T-helper 2 cell treated with Interferon-gamma antibody and Interleukin-4, amounts not matched to agents 5 μg/mL and 100 μg/mL, for 36 hours (primary cell): Measurements from ENCODE around the gene SLC9C1.
"Not testable (repeated sequence)": the region's sequence is repeated elsewhere in the genome, so short reads cannot be mapped to it uniquely, and the experiment has no call there.

Experiments
- DNase-seq: peaks from one replicate; pipeline ENCODE4 v3.0.0; 2021; ENCODE audit warnings: low spot score
- H3K27ac Mint-ChIP-seq: one replicate; pipeline ENCODE4 v1.8.0; 2021; ENCODE audit warnings: mild to moderate bottlenecking, mixed read lengths
- H3K27me3 Mint-ChIP-seq: one replicate; pipeline ENCODE4 v1.8.0; 2021; ENCODE audit warnings: low read depth, mixed read lengths
- H3K36me3 Mint-ChIP-seq: one replicate; pipeline ENCODE4 v1.8.0; 2021; ENCODE audit warnings: low read depth, mixed read lengths
- H3K4me1 Mint-ChIP-seq: one replicate; pipeline ENCODE4 v1.8.0; 2021; ENCODE audit warnings: low read depth, mixed read lengths
- H3K4me3 Mint-ChIP-seq: one replicate; pipeline ENCODE4 v1.8.0; 2022; ENCODE audit warnings: mild to moderate bottlenecking, moderate library complexity, mixed read lengths
- H3K9me3 Mint-ChIP-seq: one replicate; pipeline ENCODE4 v1.8.0; 2021; ENCODE audit warnings: mixed read lengths

The SLC9C1 gene

DNA sequence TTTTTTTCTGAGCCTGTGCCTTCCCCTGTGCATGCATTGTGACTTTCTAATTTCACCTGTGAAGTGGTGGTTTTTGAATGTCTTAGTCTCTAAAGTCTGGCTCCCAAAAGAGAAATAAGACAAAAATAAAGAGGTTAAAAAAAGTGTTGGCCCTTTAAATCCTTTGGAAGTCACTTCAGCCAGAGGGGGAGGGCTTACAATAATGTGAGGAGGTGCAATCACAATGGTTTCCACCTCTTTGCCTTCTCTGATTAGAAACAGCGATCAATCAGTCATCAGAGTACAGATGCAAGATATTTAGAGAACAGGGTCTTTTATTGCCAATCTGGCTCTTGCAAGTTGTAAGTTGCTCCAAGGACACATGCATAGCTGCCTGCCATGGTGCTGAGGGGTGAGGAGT, 96.9 kb downstream of the SLC9C1 start:
- no peak for DNase-seq
- Mint-ChIP-seq H3K9me3 (peaks cover 16% of the 10 kb centered on the region), H3K27me3 (peaks cover 2% of the 10 kb centered on the region), H3K36me3 (no peaks in the 10 kb centered on the region), H3K4me1 (no peaks in the 10 kb centered on the region), H3K4me3 (no peak overlapping the region), H3K27ac (no peak overlapping the region)

DNA sequence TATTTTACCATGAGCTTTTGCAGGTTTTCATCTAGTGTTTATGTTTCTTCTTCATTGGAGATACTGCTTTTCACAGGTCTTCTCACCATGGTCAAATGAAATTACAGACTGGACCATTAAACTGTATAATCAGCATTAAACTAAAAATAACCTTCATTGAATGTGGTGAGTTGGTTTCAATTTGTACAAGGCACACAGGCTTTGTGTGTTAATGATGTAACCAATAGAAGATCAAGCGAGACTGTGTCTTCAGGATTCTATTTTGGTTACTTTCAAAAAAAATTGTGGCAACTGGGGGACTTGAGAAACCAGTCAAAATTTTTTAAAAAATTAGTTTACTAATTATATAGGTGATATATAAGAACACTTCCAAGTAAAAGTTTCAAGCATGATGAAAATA, 106.7 kb downstream of the SLC9C1 start:
- Mint-ChIP-seq H3K4me1 (peaks cover 2% of the 10 kb centered on the region), H3K27me3 (peaks cover 9% of the 10 kb centered on the region), H3K36me3 (no peaks in the 10 kb centered on the region), H3K27ac (no peak overlapping the region), H3K4me3 (no peak overlapping the region), H3K9me3 (peaks cover 22% of the 10 kb centered on the region)
- no peak for DNase-seq

DNA sequence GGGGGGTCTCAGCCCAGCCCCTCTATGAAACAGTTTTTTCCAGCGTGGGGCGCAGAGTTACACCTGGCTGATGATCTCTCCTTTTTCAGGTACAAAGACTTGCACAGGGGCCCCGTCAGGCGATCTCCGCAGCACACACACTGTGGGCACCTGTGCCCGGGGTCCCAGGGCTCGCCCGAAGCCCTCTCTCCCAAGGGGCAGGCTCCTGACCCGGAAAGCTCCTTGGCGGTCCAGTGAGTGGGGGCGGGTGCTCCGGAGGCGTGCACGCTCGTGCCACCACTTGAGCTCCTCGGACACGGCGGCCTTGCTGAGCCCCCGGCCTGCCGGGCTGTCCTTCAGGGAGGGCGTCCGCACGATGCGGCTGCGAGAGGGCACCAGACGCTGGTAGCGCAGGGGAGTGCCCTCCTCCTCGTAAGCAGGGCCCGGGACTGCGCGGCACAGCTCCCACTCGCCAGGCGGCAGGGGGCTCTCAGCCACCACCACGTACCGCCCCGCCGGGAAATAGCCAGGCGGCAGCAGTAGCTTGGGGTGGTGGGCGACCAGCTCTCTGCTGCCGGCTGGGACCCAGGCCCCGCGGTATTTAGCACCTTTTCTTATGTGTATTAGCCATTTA, 108.5 kb downstream of the SLC9C1 start:
- Mint-ChIP-seq H3K9me3 (peaks cover 11% of the 10 kb centered on the region), H3K27me3 (peaks cover 12% of the 10 kb centered on the region)
- H3K36me3 Mint-ChIP-seq, H3K4me1 Mint-ChIP-seq, DNase-seq, H3K4me3 Mint-ChIP-seq, H3K27ac Mint-ChIP-seq: not testable (repeated sequence)

DNA sequence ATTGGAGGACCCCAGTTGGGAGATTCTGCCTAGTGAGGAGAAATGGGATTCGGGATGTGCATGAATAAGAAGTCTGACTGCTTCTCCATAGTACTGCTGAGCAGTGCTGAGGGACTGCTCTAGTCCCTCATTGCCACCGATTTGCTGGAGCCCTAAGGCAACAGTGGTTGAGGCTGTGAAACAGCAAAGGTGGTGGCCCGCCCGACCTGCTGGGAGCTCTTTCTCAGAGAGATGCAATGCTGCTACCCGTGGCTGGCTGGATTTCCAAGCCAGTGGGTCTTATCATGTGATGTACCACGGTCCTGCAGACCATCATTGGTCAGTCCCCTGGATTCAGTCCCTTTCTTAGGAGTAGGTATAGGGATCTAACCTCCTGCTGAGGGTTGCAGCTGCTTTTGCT, 118.4 kb downstream of the SLC9C1 start:
- H3K27me3 Mint-ChIP-seq = peaks cover 2% of the 10 kb centered on the region
- DNase-seq = no peak
- no peaks in the 10 kb centered on the region for H3K4me1 Mint-ChIP-seq
- no peak overlapping the region for H3K27ac Mint-ChIP-seq
- no peak overlapping the region for H3K4me3 Mint-ChIP-seq
- no peaks in the 10 kb centered on the region for H3K36me3 Mint-ChIP-seq
- H3K9me3 Mint-ChIP-seq = no peaks in the 10 kb centered on the region

GRCh38 chr3:112175037-112175436, 119.0 kb downstream of the SLC9C1 start:
- Mint-ChIP-seq H3K9me3 (no peaks in the 10 kb centered on the region), H3K27me3 (peaks cover 2% of the 10 kb centered on the region), H3K27ac (no peak overlapping the region), H3K36me3 (no peaks in the 10 kb centered on the region), H3K4me3 (no peak overlapping the region), H3K4me1 (no peaks in the 10 kb centered on the region)
- no peak for DNase-seq

GRCh38 chr3:112171144-112171543, 122.9 kb downstream of the SLC9C1 start:
- H3K4me1 Mint-ChIP-seq = no peaks in the 10 kb centered on the region
- H3K36me3 Mint-ChIP-seq = no peaks in the 10 kb centered on the region
- H3K4me3 Mint-ChIP-seq = no peak overlapping the region
- DNase-seq = no peak
- H3K9me3 Mint-ChIP-seq = peaks cover 2% of the 10 kb centered on the region
- H3K27ac Mint-ChIP-seq = no peak overlapping the region
- H3K27me3 Mint-ChIP-seq = peaks cover 8% of the 10 kb centered on the region

GRCh38 chr3:112170046-112170445, 124.0 kb downstream of the SLC9C1 start:
- peaks cover 3% of the 10 kb centered on the region for H3K9me3 Mint-ChIP-seq
- no peak overlapping the region for H3K4me3 Mint-ChIP-seq
- H3K27me3 Mint-ChIP-seq = peaks cover 8% of the 10 kb centered on the region
- no peaks in the 10 kb centered on the region for H3K4me1 Mint-ChIP-seq
- no peak overlapping the region for H3K27ac Mint-ChIP-seq
- no peak for DNase-seq
- no peaks in the 10 kb centered on the region for H3K36me3 Mint-ChIP-seq

DNA sequence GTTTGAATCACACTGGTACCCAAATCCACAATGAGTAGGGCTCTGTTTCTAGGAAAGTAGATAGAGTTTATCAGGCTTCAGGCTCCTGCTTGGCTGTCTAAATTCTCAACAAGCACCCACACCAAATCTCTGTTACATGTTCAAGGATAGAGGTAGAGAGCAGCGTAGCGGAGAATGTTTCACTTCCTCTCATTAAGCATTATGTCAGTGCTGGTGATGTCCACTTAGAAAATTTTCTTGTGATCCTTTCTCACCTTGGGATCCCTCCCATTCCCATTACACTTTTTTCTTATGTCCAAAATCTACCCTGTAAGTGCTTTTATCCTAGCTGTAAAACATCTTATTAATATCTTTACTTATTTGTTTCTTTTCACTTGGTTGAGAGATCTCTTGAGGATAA, 126.3 kb downstream of the SLC9C1 start:
- H3K4me3 Mint-ChIP-seq = no peak overlapping the region
- H3K9me3 Mint-ChIP-seq = peaks cover 3% of the 10 kb centered on the region
- no peaks in the 10 kb centered on the region for H3K36me3 Mint-ChIP-seq
- DNase-seq = no peak
- H3K27ac Mint-ChIP-seq = no peak overlapping the region
- H3K4me1 Mint-ChIP-seq = no peaks in the 10 kb centered on the region
- peaks cover 8% of the 10 kb centered on the region for H3K27me3 Mint-ChIP-seq

DNA sequence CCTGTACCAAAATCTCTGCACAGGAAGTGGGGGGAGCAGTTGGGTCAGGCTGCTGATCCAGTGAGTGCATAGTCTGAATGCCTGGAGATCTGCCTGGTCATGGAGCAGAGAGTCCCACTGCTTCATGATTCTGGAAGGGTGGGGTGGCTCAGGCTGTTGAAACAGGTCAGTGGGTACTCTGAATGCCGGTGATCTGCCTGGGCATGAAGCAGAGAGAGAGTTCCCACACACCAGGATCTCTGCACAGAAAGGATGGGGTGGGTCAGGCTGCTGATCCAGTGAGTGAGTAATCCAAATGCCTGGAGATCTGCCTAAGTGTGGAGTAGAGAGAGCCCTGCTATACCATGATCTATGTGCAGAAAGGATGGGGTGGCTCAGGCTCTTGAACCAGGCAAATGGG, 144.9 kb downstream of the SLC9C1 start:
- H3K4me3 Mint-ChIP-seq = no peak overlapping the region
- H3K4me1 Mint-ChIP-seq = no peaks in the 10 kb centered on the region
- H3K27ac Mint-ChIP-seq = no peak overlapping the region
- peaks cover 9% of the 10 kb centered on the region for H3K36me3 Mint-ChIP-seq
- peaks cover 41% of the 10 kb centered on the region for H3K9me3 Mint-ChIP-seq
- peaks cover 4% of the 10 kb centered on the region for H3K27me3 Mint-ChIP-seq
- DNase-seq = no peak

DNA sequence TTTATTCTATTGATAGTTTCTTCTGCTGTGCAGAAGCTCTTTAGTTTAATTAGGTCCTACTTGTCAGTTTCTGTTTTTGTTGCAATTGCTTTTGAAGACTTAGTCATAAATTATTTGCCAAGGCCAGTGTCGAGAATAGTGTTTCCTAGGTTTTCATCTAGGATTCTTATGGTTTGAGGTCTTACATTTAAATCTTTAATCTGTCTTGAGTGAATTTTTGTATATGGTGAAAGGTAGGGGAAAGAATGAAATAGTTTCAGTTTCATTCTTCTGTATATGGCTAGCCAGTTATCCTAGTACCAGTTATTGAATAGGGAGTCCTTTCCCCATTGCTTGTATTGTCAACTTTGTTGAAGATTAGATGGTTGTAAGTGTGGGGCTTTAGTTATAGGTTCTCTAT, 150.3 kb downstream of the SLC9C1 start:
- peak overlapping the region; percentile 18 for H3K4me3 Mint-ChIP-seq
- DNase-seq = no peak
- peaks cover 7% of the 10 kb centered on the region for H3K27me3 Mint-ChIP-seq
- peaks cover 45% of the 10 kb centered on the region for H3K9me3 Mint-ChIP-seq
- H3K27ac Mint-ChIP-seq = peak overlapping the region; percentile 13
- peaks cover 9% of the 10 kb centered on the region for H3K4me1 Mint-ChIP-seq
- H3K36me3 Mint-ChIP-seq = peaks cover 9% of the 10 kb centered on the region

- Mint-ChIP-seq H3K9me3 (peaks cover 45% of the 10 kb centered on the region), H3K4me1 (peaks cover 9% of the 10 kb centered on the region), H3K4me3 (peak overlapping the region; percentile 18), H3K36me3 (peaks cover 9% of the 10 kb centered on the region), H3K27me3 (peaks cover 7% of the 10 kb centered on the region), H3K27ac (peak overlapping the region; percentile 13)
- no peak for DNase-seq
Measured at GRCh38 chr3:112143251-112143650, 150.8 kb downstream of the SLC9C1 start.

GRCh38 chr3:112141293-112141692, 152.7 kb downstream of the SLC9C1 start:
- Mint-ChIP-seq H3K27me3 (peaks cover 7% of the 10 kb centered on the region), H3K36me3 (peaks cover 6% of the 10 kb centered on the region), H3K4me3 (no peak overlapping the region), H3K9me3 (peaks cover 27% of the 10 kb centered on the region), H3K4me1 (peaks cover 18% of the 10 kb centered on the region), H3K27ac (no peak overlapping the region)
- DNase-seq = no peak

GRCh38 chr3:112140584-112140983, 153.4 kb downstream of the SLC9C1 start:
- Mint-ChIP-seq H3K27ac (no peak overlapping the region), H3K9me3 (peaks cover 20% of the 10 kb centered on the region), H3K36me3 (peaks cover 3% of the 10 kb centered on the region), H3K4me1 (peaks cover 25% of the 10 kb centered on the region), H3K27me3 (peaks cover 7% of the 10 kb centered on the region), H3K4me3 (no peak overlapping the region)
- DNase-seq = no peak

- Mint-ChIP-seq H3K36me3 (no peaks in the 10 kb centered on the region), H3K27me3 (peaks cover 7% of the 10 kb centered on the region), H3K9me3 (peaks cover 4% of the 10 kb centered on the region), H3K4me1 (peaks cover 39% of the 10 kb centered on the region), H3K4me3 (no peak overlapping the region), H3K27ac (no peak overlapping the region)
- no peak for DNase-seq
Measured at GRCh38 chr3:112138219-112138969, 155.6 kb downstream of the SLC9C1 start.

DNA sequence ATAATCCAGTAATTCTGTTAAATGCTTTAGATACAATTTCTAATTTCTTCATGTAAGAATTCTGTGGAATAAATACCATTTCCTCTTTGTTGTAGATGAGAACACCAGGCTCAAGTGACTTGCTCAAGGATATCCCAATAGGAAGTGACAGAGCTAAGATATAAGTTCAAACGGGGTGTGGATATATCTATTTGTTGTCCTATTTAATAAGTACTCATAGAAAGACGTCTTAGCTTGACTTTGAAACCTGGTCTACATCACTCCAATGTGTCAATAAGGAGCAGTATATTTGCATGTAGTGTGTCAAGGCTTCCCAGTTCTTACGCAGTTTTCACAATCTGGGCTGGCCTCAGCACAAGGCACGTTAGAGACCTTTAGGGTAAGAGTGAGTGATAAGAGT, 156.2 kb downstream of the SLC9C1 start:
- peaks cover 43% of the 10 kb centered on the region for H3K4me1 Mint-ChIP-seq
- H3K27ac Mint-ChIP-seq = no peak overlapping the region
- H3K9me3 Mint-ChIP-seq = no peaks in the 10 kb centered on the region
- DNase-seq = no peak
- no peak overlapping the region for H3K4me3 Mint-ChIP-seq
- no peaks in the 10 kb centered on the region for H3K36me3 Mint-ChIP-seq
- H3K27me3 Mint-ChIP-seq = peaks cover 7% of the 10 kb centered on the region
